ENCODE measurements around the gene SLC4A11. TPM values are rescaled to one million over a fixed set of nuclear protein-coding genes. Genes with fewer than 3 reads are reported as not detected.

The SLC4A11 gene
- total RNA-seq, 2 experiments from 2014 or later: 3.9 to 4.0 TPM

GRCh38 chr20:3248167-3248992, 9.4 kb upstream of the SLC4A11 start:
- ChIA-PET POLR2A (interaction anchor here (0.6 to 1.0 kb wide), 2 partner anchors 9 to 261 kb away, joined by 3 read pairs; partner anchors contain the start of gene SLC4A11), CTCF (interaction anchor here (0.6 to 1.7 kb wide), 5 partner anchors 9 to 195 kb away, joined by 3 to 7 read pairs (median 3); partner anchors contain the start of gene SLC4A11)

GRCh38 chr20:3247638-3248037, 8.6 kb upstream of the SLC4A11 start:
- CTCF ChIA-PET: interaction anchor here (0.8 to 1.7 kb wide), 3 partner anchors 8 to 30 kb away, joined by 3 to 7 read pairs (median 3); partner anchors contain the start of gene SLC4A11
- POLR2A ChIA-PET: interaction anchor here (0.6 to 1.0 kb wide), 2 partner anchors 8 to 261 kb away, joined by 3 read pairs; partner anchors contain the start of gene SLC4A11

- ChIA-PET CTCF (interaction anchor here (0.6 to 0.7 kb wide), 2 partner anchors 10 to 161 kb away, joined by 3 read pairs; partner anchors contain the start of gene DNAAF9), POLR2A (interaction anchor here (0.6 kb wide), 2 partner anchors 10 to 102 kb away, joined by 3 to 6 read pairs; no protein-coding TSS in a partner anchor)
Measured at GRCh38 chr20:3246682-3247081, 7.7 kb upstream of the SLC4A11 start.

- ChIA-PET POLR2A (interaction anchor here (0.7 kb wide), 2 partner anchors 23 to 381 kb away, joined by 9 to 10 read pairs; no protein-coding TSS in a partner anchor), CTCF (interaction anchor here (0.7 kb wide), 1 partner anchor 298 kb away, joined by 3 read pairs; no protein-coding TSS in a partner anchor)
Measured at GRCh38 chr20:3245711-3246110, 6.7 kb upstream of the SLC4A11 start.

- ChIA-PET CTCF (no interaction called here), POLR2A (no interaction called here)
Measured at GRCh38 chr20:3245156-3245555, 6.2 kb upstream of the SLC4A11 start.

GRCh38 chr20:3244613-3245012, 5.6 kb upstream of the SLC4A11 start:
- POLR2A ChIA-PET: no interaction called here
- CTCF ChIA-PET: no interaction called here

- POLR2A ChIA-PET: no interaction called here
- CTCF ChIA-PET: no interaction called here
Measured at GRCh38 chr20:3243718-3244358, 4.8 kb upstream of the SLC4A11 start.

- ChIA-PET CTCF (interaction anchor here (0.7 kb wide), 1 partner anchor 45 kb away, joined by 3 read pairs; no protein-coding TSS in a partner anchor), POLR2A (no interaction called here)
Measured at GRCh38 chr20:3242172-3242692, 3.2 kb upstream of the SLC4A11 start.

GRCh38 chr20:3240776-3241363, 1.9 kb upstream of the SLC4A11 start:
- ChIA-PET CTCF (no interaction called here), POLR2A (no interaction called here)

GRCh38 chr20:3239867-3240775, 1.1 kb upstream of the SLC4A11 start:
- ChIA-PET POLR2A (no interaction called here), CTCF (interaction anchor here (1.1 to 1.8 kb wide), 4 partner anchors 8 to 83 kb away, joined by 4 to 7 read pairs (median 4); no protein-coding TSS in a partner anchor)

GRCh38 chr20:3238616-3239025, 369 bp downstream of the SLC4A11 start:
- ChIA-PET CTCF (interaction anchor here (1.8 kb wide), 1 partner anchor 10 kb away, joined by 7 read pairs; no protein-coding TSS in a partner anchor), POLR2A (interaction anchor here (0.5 kb wide), 1 partner anchor 97 kb away, joined by 3 read pairs; no protein-coding TSS in a partner anchor)

GRCh38 chr20:3237958-3238615, 903 bp downstream of the SLC4A11 start:
- CTCF ChIA-PET: interaction anchor here (1.8 kb wide), 1 partner anchor 10 kb away, joined by 7 read pairs; no protein-coding TSS in a partner anchor
- POLR2A ChIA-PET: interaction anchor here (0.5 kb wide), 1 partner anchor 98 kb away, joined by 3 read pairs; no protein-coding TSS in a partner anchor

GRCh38 chr20:3237011-3237957, 1.7 kb downstream of the SLC4A11 start:
- POLR2A ChIA-PET: no interaction called here
- CTCF ChIA-PET: interaction anchor here (0.5 kb wide), 1 partner anchor 9 kb away, joined by 3 read pairs; no protein-coding TSS in a partner anchor

GRCh38 chr20:3235666-3236324, 3.2 kb downstream of the SLC4A11 start:
- CTCF ChIA-PET: no interaction called here
- POLR2A ChIA-PET: no interaction called here

GRCh38 chr20:3233991-3234498, 4.9 kb downstream of the SLC4A11 start:
- CTCF ChIA-PET: no interaction called here
- POLR2A ChIA-PET: no interaction called here
